Stimulated activated effector memory CD8-positive, alpha-beta T cell treated with anti-CD3 and anti-CD28 coated beads, Interleukin-12 subunit alpha, Interleukin-12 subunit beta, amount 100 ng/mL, for 72 hours (primary cell): ENCODE data around the gene ELP5.
"Not testable (repeated sequence)": the region's sequence is repeated elsewhere in the genome, so short reads cannot be mapped to it uniquely, and the experiment has no call there.

ENCODE experiments used
- ATAC-seq: fragments of 150-1000 bp; cut with Tn5 transposase; 2 replicates; pipeline ENCODE4 v1.10.0; 2021
- DNase-seq, 2 donors: peaks; one replicate each; pipeline ENCODE4 v3.0.0; 2021 to 2022; ENCODE audit warnings: low spot score in 2 of 2
- H3K27ac Mint-ChIP-seq: one replicate; pipeline ENCODE4 v1.8.0; 2022; ENCODE audit warnings: mild to moderate bottlenecking, mixed read lengths
- H3K36me3 Mint-ChIP-seq: one replicate; pipeline ENCODE4 v1.8.0; 2022; ENCODE audit warnings: mild to moderate bottlenecking, mixed read lengths
- H3K4me1 Mint-ChIP-seq: one replicate; pipeline ENCODE4 v1.8.0; 2022; ENCODE audit warnings: mixed read lengths
- H3K4me3 Mint-ChIP-seq: one replicate; pipeline ENCODE4 v1.8.0; 2022; ENCODE audit warnings: mild to moderate bottlenecking, mixed read lengths
- H3K9me3 Mint-ChIP-seq: one replicate; pipeline ENCODE4 v1.8.0; 2022; ENCODE audit warnings: mixed read lengths

The ELP5 gene

GRCh38 chr17:7238420-7239090 lies 13.5 kb upstream of the ELP5 start:
- no peak for DNase-seq
- H3K4me1 Mint-ChIP-seq, result peaks cover 80% of the 10 kb centered on the region
- H3K36me3 Mint-ChIP-seq, result peaks cover 96% of the 10 kb centered on the region
- H3K27ac Mint-ChIP-seq, result peak overlapping the region; percentile 97
- H3K9me3 Mint-ChIP-seq, result no peaks in the 10 kb centered on the region
- no peak for ATAC-seq
- peak overlapping the region; percentile 99 for H3K4me3 Mint-ChIP-seq

DNA sequence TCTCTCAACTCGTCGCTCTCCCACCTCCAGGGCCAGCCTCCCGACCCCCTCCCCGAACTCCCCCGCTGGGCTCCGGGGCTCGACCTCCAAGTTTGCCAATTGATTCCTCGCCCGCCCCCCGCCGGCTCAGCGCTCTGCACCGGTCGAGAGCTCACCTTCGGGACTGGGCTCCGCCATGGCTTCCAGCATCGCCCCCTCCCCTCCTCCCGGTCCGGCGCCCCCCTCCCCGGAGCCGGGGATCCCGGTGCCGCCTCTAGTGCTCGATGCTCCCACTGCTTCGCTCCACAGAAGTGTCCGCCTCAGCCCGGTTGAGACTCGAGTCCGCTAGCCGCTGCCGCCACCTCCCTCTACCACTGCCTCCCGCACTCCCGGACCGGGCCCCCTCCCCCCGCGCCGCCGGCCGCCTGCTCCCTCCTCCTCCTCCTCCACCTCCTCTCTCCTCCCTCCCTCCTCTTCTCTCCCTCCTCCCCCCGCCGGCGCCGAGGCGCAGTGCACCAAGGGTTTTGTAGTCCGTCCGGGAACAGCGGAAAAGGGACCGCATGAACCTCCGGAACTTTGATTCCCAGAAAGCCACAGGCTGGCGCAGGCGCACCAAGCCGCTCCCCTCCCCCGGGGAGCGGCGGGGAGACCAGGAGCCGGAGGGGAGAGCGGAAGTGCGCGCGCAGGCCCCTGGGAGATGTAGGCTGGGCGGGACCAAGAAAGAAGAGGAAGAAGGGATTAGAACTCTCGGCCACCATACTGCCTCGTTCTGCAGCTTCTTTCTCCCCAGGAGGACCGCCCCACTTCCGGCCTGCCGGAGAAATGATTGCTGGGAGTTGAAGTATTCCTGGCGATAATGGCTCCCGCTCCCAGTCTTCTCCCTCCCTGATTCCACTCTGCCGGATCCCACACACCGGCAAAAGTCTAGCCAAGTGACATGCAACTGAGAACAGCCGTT lies 12.7 kb upstream of the ELP5 start, which contains the start of gene PHF23:
Gene PHF23 (minus strand): TSS at position 367 of the 937 bp plus-strand sequence. CDS start 178 bp downstream, at position 189.
- Mint-ChIP-seq H3K4me1 (peaks cover 75% of the 10 kb centered on the region), H3K36me3 (peaks cover 96% of the 10 kb centered on the region), H3K9me3 (no peaks in the 10 kb centered on the region), H3K27ac (peak within 1 kb of the TSS; percentile 97), H3K4me3 (peak within 1 kb of the TSS; percentile 99)
- DNase-seq (peak; percentile 93 to 99), ATAC-seq (peak; percentile 77)

GRCh38 chr17:7240375-7240774 lies 11.6 kb upstream of the ELP5 start:
- DNase-seq (no peak), ATAC-seq (no peak)
- Mint-ChIP-seq H3K4me1 (peaks cover 65% of the 10 kb centered on the region), H3K27ac (peak overlapping the region; percentile 97), H3K9me3 (no peaks in the 10 kb centered on the region), H3K4me3 (peak overlapping the region; percentile 99), H3K36me3 (peaks cover 96% of the 10 kb centered on the region)

DNA sequence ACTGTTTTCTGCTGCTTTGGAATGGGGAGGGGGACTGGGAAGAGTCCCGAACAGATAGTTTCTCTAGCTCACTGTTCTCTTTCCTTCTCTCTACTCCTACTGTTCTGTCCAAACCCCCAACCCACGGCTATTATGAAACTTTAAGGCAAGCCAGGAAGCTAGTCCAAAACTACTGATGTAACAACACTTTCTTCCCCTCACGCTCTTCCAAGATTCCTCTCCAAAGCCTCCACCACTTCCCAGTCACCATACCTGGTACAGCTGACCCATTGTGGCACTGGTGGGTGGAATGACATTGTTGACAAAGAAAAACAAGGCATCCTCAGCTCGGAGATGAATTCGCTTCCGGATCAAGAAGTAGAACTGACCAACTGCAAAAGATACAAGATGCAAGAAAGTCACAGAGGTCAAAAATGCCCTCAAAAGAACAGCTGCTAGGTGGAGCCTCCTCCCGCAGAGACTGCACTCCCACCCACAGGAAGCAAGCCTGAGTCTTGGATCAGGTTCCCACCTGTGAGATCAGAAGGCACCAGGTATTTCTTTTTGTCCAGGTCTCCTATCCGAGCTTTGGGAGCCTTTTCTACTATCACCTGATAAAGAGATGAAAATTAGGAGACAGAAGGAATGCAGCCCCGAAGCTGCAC lies 10.8 kb upstream of the ELP5 start:
- Mint-ChIP-seq H3K9me3 (no peaks in the 10 kb centered on the region), H3K36me3 (peaks cover 96% of the 10 kb centered on the region), H3K4me1 (peaks cover 61% of the 10 kb centered on the region), H3K4me3 (peak overlapping the region; percentile 99), H3K27ac (peak overlapping the region; percentile 99)
- no peak for DNase-seq
- no peak for ATAC-seq

DNA sequence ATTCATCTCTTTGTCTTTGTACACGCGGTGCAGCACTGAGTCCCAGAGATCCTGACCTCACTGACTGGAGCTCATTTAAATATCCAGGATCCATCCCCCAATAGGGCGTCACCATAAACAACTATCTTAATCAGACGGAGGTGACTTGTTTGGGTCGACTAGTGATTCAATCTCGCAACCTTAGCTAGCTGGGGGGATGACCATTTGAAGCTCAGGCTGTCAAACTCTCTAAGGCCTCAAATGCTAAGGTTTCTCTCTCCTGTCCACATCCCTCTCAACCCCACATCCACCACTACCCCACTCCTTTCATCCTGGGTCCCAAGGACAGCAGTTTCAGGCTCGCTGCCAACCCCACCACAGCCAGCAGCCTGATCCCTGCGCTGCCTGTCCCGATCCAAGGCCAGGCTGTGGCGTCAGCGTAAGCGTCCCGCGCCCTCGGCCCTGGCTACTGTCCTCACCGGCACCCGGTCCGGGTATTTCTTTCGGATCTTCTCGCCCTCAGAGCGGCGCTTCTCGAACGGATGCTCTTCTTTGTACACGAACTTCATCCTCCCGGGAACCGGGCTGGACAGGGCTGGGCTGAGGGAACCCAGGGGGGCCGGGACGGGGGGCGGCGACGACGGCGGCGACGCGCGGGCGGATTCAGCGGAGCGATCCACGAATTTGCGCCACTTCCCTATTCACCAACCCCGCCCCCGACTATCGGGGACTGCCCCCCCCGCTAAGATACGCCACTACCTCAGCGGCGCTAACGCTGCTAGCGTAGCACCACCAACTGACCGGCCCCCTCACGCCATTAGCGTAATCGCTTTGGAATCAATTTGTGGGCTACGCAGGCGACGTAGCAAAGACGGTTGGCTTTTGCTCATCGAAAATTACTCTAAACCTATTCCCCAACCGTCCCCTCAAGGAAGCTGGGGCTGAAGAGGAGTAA lies 10.0 kb upstream of the ELP5 start, which contains the start of gene GABARAP:
Gene GABARAP (minus strand): TSS at position 667 of the 934 bp plus-strand sequence. CDS start 119 bp downstream, at position 548.
- peak within 1 kb of the TSS; percentile 99 for H3K27ac Mint-ChIP-seq
- peak; percentile 87 to 97 for DNase-seq
- no peaks in the 10 kb centered on the region for H3K9me3 Mint-ChIP-seq
- H3K4me3 Mint-ChIP-seq, result peak within 1 kb of the TSS; percentile 99
- peaks cover 59% of the 10 kb centered on the region for H3K4me1 Mint-ChIP-seq
- H3K36me3 Mint-ChIP-seq, result peaks cover 96% of the 10 kb centered on the region
- ATAC-seq, result peak; percentile 59

DNA sequence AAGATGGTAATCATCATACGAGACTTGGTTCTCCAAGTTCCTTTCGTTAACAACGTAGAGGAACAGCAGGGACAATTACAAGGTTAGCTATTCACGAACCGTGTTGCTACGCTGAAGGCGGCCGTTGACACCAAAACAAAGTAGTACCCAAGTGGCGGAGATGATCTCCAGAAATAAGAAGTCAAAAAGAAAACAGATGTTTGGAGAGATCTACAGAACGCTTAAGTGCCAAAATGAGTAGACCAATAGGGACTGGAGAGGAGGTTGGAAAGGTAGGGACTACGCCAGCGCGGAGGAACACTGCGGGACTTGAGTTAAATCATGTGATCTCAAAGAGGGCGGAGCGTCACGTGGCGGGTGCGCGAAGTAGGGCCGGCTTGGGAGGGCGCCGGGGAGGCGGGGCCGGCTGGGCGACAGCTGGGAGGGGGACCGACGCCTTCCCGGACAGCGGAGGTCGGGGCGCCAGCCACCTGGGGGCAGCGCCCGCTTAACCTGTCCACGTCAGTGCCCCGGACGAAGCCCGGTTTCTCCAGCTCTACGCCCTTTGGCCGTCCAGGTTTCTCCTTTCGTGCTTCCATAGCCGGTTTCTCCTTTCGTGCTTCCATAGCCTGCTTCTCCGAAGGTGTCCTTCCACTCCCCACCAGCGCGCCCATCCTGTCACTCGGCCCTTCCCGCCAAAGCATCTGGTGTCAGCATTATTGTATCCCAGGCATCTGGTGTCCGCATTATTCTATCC lies 9.1 kb upstream of the ELP5 start:
- Mint-ChIP-seq H3K27ac (peak overlapping the region; percentile 99), H3K9me3 (no peaks in the 10 kb centered on the region), H3K4me1 (peaks cover 54% of the 10 kb centered on the region), H3K36me3 (peaks cover 94% of the 10 kb centered on the region), H3K4me3 (peak overlapping the region; percentile 99)
- DNase-seq (peak; percentile 88 to 97), ATAC-seq (peak; percentile 68)

DNA sequence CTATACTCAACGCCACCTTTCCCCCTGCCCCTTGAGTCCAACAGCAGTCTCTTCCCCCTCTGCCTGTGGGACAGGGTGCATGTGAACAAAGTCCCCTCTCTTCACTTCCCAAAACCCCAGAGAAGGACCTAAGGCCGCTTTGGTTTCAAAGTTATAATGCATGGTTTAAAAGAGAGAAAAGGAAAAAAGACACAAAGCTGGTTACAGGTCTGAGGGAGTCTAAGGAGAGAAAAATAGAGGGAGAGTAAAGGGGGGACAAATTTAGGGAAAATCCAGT lies 8.6 kb upstream of the ELP5 start:
- DNase-seq, result no peak
- peaks cover 95% of the 10 kb centered on the region for H3K36me3 Mint-ChIP-seq
- peaks cover 55% of the 10 kb centered on the region for H3K4me1 Mint-ChIP-seq
- peak overlapping the region; percentile 99 for H3K27ac Mint-ChIP-seq
- ATAC-seq, result no peak
- H3K9me3 Mint-ChIP-seq, result no peaks in the 10 kb centered on the region
- peak overlapping the region; percentile 99 for H3K4me3 Mint-ChIP-seq

GRCh38 chr17:7243838-7244237 lies 8.2 kb upstream of the ELP5 start:
- H3K27ac Mint-ChIP-seq, result peak overlapping the region; percentile 99

GRCh38 chr17:7246779-7247178 lies 5.2 kb upstream of the ELP5 start:
- Mint-ChIP-seq H3K4me1 (peaks cover 56% of the 10 kb centered on the region), H3K4me3 (no peak overlapping the region), H3K36me3 (peaks cover 86% of the 10 kb centered on the region)

More at GRCh38 chr17:7243838-7244237, 8.2 kb upstream of the ELP5 start:
- Mint-ChIP-seq H3K36me3 (peaks cover 94% of the 10 kb centered on the region), H3K4me3 (peak overlapping the region; percentile 99), H3K4me1 (peaks cover 59% of the 10 kb centered on the region)
- not testable (repeated sequence) for ATAC-seq, H3K9me3 Mint-ChIP-seq, DNase-seq

GRCh38 chr17:7248796-7249195 lies 3.2 kb upstream of the ELP5 start:
- ATAC-seq, result no peak
- H3K27ac Mint-ChIP-seq, result peak overlapping the region; percentile 100
- peak overlapping the region; percentile 92 for H3K4me3 Mint-ChIP-seq

More at GRCh38 chr17:7246779-7247178, 5.2 kb upstream of the ELP5 start:
- H3K27ac Mint-ChIP-seq, result peak overlapping the region; percentile 63
- ATAC-seq (no peak), DNase-seq (no peak)
- H3K9me3 Mint-ChIP-seq, result no peaks in the 10 kb centered on the region

GRCh38 chr17:7249214-7249613 lies 2.8 kb upstream of the ELP5 start:
- peaks cover 53% of the 10 kb centered on the region for H3K4me1 Mint-ChIP-seq
- no peak for ATAC-seq
- H3K27ac Mint-ChIP-seq, result peak overlapping the region; percentile 100

More at GRCh38 chr17:7248796-7249195, 3.2 kb upstream of the ELP5 start:
- Mint-ChIP-seq H3K4me1 (peaks cover 53% of the 10 kb centered on the region), H3K9me3 (no peaks in the 10 kb centered on the region), H3K36me3 (peaks cover 86% of the 10 kb centered on the region)
- DNase-seq, result no peak

GRCh38 chr17:7249830-7250229 lies 2.2 kb upstream of the ELP5 start:
- DNase-seq, result no peak
- ATAC-seq, result no peak
- Mint-ChIP-seq H3K4me3 (peak overlapping the region; percentile 92), H3K9me3 (no peaks in the 10 kb centered on the region), H3K4me1 (peaks cover 53% of the 10 kb centered on the region), H3K36me3 (peaks cover 86% of the 10 kb centered on the region), H3K27ac (peak overlapping the region; percentile 100)

More at GRCh38 chr17:7249214-7249613, 2.8 kb upstream of the ELP5 start:
- DNase-seq, result no peak
- H3K4me3 Mint-ChIP-seq, result peak overlapping the region; percentile 92
- peaks cover 86% of the 10 kb centered on the region for H3K36me3 Mint-ChIP-seq
- no peaks in the 10 kb centered on the region for H3K9me3 Mint-ChIP-seq

GRCh38 chr17:7250695-7251627 lies 1.1 kb upstream of the ELP5 start:
- Mint-ChIP-seq H3K4me3 (peak overlapping the region; percentile 92), H3K4me1 (peaks cover 52% of the 10 kb centered on the region), H3K27ac (peak overlapping the region; percentile 100), H3K36me3 (peaks cover 86% of the 10 kb centered on the region), H3K9me3 (no peaks in the 10 kb centered on the region)
- peak; percentile 11 for ATAC-seq
- DNase-seq, result no peak
